ENCODE measurements around the gene CLEC9A. TPM values are rescaled to one million over a fixed set of nuclear protein-coding genes. Genes with fewer than 3 reads are reported as not detected.

The CLEC9A gene
- total and polyA plus RNA-seq, 2 donors (not counting 3 experiments of a cell fraction or from before 2014, with no cell fraction given) = not detected

GRCh38 chr12:10097521-10097920 lies 67.0 kb downstream of the CLEC9A start:
- H4K20me1 ChIP-seq (replicated peaks; ENCODE audit: control insufficient read depth, extremely low read depth, insufficient read depth, low read length) = no peaks in the 10 kb centered on the region
- BruUV-seq (replicated peaks) = no TSS peak
- no peak for TF ChIP-seq MYC (IDR thresholded peaks at IDR 0.05; ENCODE audit: low read depth, low read length)
- TF ChIP-seq FOS (IDR thresholded peaks at IDR 0.05; ENCODE audit: borderline replicate concordance, insufficient read depth, low read length) = no peak
- no peak for TF ChIP-seq CTCF (IDR thresholded peaks at IDR 0.05; ENCODE audit: extremely low read depth in 1 of 2, insufficient read depth in 1 of 2, low read depth in 1 of 2, low read length in 2 of 2)
- no peak for TF ChIP-seq MAX (IDR thresholded peaks at IDR 0.05; ENCODE audit: insufficient read depth, insufficient read length)
- TF ChIP-seq POLR2AphosphoS5 (IDR thresholded peaks at IDR 0.05; ENCODE audit: insufficient read depth, low read depth, low read length) = no peak
- no peak for TF ChIP-seq EZH2 (IDR thresholded peaks at IDR 0.05; ENCODE audit: borderline replicate concordance, low read depth, low read length, severe bottlenecking)
- TF ChIP-seq POLR2A (IDR thresholded peaks at IDR 0.05; ENCODE audit: low read depth, low read length) = no peak
- dilution Hi-C loops (cut with MboI; ENCODE audit: extremely low pct_ligation_motif_present, low sequenced_read_pairs) (no loop called here), intact Hi-C loops (cut with micrococcal nuclease) (no loop called here)
- peaks cover 7% of the 10 kb centered on the region for H3K4me1 ChIP-seq (ENCODE audit: control insufficient read depth, extremely low read depth, insufficient read depth, low read length)
- H2AFZ ChIP-seq (ENCODE audit: low read depth, low read length) = peak overlapping the region; percentile 88
- CTCF ChIA-PET = interaction anchor here (1.0 to 2.8 kb wide), 9 partner anchors 12 to 347 kb away, joined by 3 to 22 read pairs (median 4); no protein-coding TSS in a partner anchor
- no peaks in the 10 kb centered on the region for H3K9me1 ChIP-seq (replicated peaks; ENCODE audit: control insufficient read depth, extremely low read depth, insufficient read depth, low read length)
- POLR2A ChIA-PET = interaction anchor here (0.6 to 1.7 kb wide), 4 partner anchors 29 to 66 kb away, joined by 3 to 7 read pairs (median 4); no protein-coding TSS in a partner anchor
- FAIRE-seq = peak; percentile 46
- peaks cover 19% of the 10 kb centered on the region for H3K79me2 ChIP-seq (ENCODE audit: control insufficient read depth, insufficient read depth, low read length)
- H3K4me3 ChIP-seq (replicated peaks in 1 of 3; ENCODE audit: insufficient read depth in 1 of 3, low read depth in 1 of 3, low read length in 3 of 3) = peak overlapping the region; percentile 19 to 63 (median 28)
- H3K27me3 ChIP-seq (ENCODE audit: control insufficient read depth in 2 of 2, insufficient read depth in 2 of 2, low read length in 2 of 2) = no peaks in the 10 kb centered on the region
- peak; percentile 66 for DNase-seq (ENCODE audit: low read depth, low spot score)
- H3K36me3 ChIP-seq (ENCODE audit: control insufficient read depth in 2 of 2, extremely low read depth in 1 of 2, insufficient read depth in 2 of 2, low read length in 2 of 2) = no peaks in the 10 kb centered on the region
- peak overlapping the region; percentile 80 for H3K9ac ChIP-seq (replicated peaks; ENCODE audit: extremely low read depth, insufficient read depth, low read length)
- H3K4me2 ChIP-seq (ENCODE audit: insufficient read depth, low read length) = peak overlapping the region; percentile 75
- no peaks in the 10 kb centered on the region for H3K9me3 ChIP-seq (replicated peaks; ENCODE audit: control insufficient read depth, insufficient read depth, low read length)
- peak overlapping the region; percentile 45 for H3K27ac ChIP-seq (ENCODE audit: insufficient read depth, low read depth, low read length)

All from endothelial cell of umbilical vein (primary cell).